C4-2B (cell line): ENCODE data around the gene WBP2.

Experiments
- CTCF ChIP-seq: fragments of 450-650 bp; conservative IDR thresholded peaks from 2 replicates; pipeline ENCODE4 v1.5.1; 2017; ENCODE audit warnings: mild to moderate bottlenecking
- ZFX ChIP-seq: fragments of 450-650 bp; IDR thresholded peaks from 2 replicates; pipeline ENCODE4 v1.6.1; 2017

GRCh38 chr17:75854101-75854748, 910 bp downstream of the WBP2 start:
- TF ChIP-seq CTCF (no peak), ZFX (no peak)
